Fibroblast of skin of scalp (primary cell): ENCODE measurements around the gene STOML2. TPM values are rescaled to one million over a fixed set of nuclear protein-coding genes. Genes with fewer than 3 reads are reported as not detected.
A peak's percentile ranks its signal among the peaks of the same experiment; 100 is the strongest.
"Not testable (repeated sequence)": the region's sequence is repeated elsewhere in the genome, so short reads cannot be mapped to it uniquely, and the experiment has no call there.

ENCODE experiments used
- DNase-seq: peaks from one replicate; pipeline ENCODE4 v3.0.0-alpha.2; 2013
- polyA plus RNA-seq, 2 experiments: library from polyadenylated mRNA; unstranded; fragments of 120-200 nt; gene quantifications; one replicate each; pipeline ENCODE4 v1.2.1, GENCODE V29; 2013; ENCODE audit not compliant: insufficient read length in 2 of 2

The STOML2 gene
- polyA plus RNA-seq (2013, experiment 1 of 2; ENCODE audit: insufficient read length): 94.3 TPM
- polyA plus RNA-seq (2013, experiment 2 of 2; ENCODE audit: insufficient read length): 90.9 TPM

GRCh38 chr9:35102769-35103659 is at the start of gene STOML2:
Gene STOML2 (minus strand): TSS chr9:35103131. CDS start chr9:35103094, 37 bp downstream.
- DNase-seq: peak; percentile 96

- not testable (repeated sequence) for DNase-seq
These were observed 45.1 kb upstream of the STOML2 start for GRCh38 chr9:35147941-35148563.

GRCh38 chr9:35142037-35142436 is 39.1 kb upstream of the STOML2 start:
- no peak for DNase-seq

GRCh38 chr9:35140093-35140492 is 37.2 kb upstream of the STOML2 start:
- no peak for DNase-seq

GRCh38 chr9:35136866-35137265 is 33.9 kb upstream of the STOML2 start:
- DNase-seq: no peak

- no peak for DNase-seq
These were observed 33.1 kb upstream of the STOML2 start for GRCh38 chr9:35135988-35136387.

- no peak for DNase-seq
These were observed 32.0 kb upstream of the STOML2 start for GRCh38 chr9:35134920-35135319.

GRCh38 chr9:35116898-35117551 is 14.1 kb upstream of the STOML2 start:
- DNase-seq: peak; percentile 95

- no peak for DNase-seq
These were observed 13.6 kb upstream of the STOML2 start for GRCh38 chr9:35116539-35116897.

GRCh38 chr9:35115680-35116538 is 13.0 kb upstream of the STOML2 start, which contains the start of gene ATOSB:
Gene ATOSB (minus strand): TSS chr9:35115862. CDS start chr9:35108274, 7,588 bp downstream.
- DNase-seq: peak; percentile 98

GRCh38 chr9:35114840-35115628 is 12.1 kb upstream of the STOML2 start:
- peak; percentile 84 for DNase-seq

GRCh38 chr9:35114113-35114839 is 11.3 kb upstream of the STOML2 start:
- DNase-seq: peak; percentile 99

GRCh38 chr9:35112257-35113020 is 9.5 kb upstream of the STOML2 start:
- peak; percentile 66 for DNase-seq

GRCh38 chr9:35111001-35111933 is 8.3 kb upstream of the STOML2 start:
- peak; percentile 99 for DNase-seq

- peak; percentile 63 for DNase-seq
These were observed 7.4 kb upstream of the STOML2 start for GRCh38 chr9:35110327-35110761.

GRCh38 chr9:35108946-35109575 is 6.1 kb upstream of the STOML2 start:
- no peak for DNase-seq

- DNase-seq: no peak
These were observed 5.5 kb upstream of the STOML2 start for GRCh38 chr9:35108461-35108860.
